ENCODE measurements around the gene RUBCNL.

The RUBCNL gene

DNA sequence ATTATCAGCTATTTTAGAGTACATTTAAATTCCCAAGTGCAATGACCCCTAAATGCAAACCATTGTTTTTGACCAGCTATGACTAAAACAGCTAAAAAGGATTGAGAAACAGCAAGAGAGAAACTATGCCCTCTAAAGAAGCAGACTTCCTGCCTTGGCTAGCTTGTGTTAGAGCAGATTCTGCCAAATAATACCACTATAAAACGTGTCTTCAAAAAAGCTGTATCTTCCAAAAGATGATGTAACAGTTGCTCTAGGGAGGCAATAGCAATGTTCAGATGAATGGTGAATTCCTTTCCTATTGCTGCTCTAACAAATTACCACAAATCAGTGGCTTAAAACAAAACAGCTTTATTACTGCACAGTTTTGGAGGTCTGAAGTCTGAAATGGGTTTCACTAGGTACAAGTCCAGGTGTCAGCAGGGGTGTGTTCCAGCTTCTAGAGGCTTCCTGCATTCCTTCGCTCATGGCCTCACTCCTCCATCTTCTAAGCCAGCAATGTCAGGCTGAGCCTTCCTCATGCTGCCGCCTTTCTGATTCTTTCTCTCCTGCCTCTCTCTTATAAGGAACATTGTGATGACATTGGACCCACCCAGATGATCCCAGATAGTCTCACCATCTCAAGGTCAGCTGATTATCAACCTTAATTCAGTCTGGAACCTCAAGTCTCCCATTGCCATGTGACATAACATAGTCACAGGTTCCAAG lies 90.8 kb downstream of the RUBCNL start:
- TF ChIP-seq, protein P1, sequence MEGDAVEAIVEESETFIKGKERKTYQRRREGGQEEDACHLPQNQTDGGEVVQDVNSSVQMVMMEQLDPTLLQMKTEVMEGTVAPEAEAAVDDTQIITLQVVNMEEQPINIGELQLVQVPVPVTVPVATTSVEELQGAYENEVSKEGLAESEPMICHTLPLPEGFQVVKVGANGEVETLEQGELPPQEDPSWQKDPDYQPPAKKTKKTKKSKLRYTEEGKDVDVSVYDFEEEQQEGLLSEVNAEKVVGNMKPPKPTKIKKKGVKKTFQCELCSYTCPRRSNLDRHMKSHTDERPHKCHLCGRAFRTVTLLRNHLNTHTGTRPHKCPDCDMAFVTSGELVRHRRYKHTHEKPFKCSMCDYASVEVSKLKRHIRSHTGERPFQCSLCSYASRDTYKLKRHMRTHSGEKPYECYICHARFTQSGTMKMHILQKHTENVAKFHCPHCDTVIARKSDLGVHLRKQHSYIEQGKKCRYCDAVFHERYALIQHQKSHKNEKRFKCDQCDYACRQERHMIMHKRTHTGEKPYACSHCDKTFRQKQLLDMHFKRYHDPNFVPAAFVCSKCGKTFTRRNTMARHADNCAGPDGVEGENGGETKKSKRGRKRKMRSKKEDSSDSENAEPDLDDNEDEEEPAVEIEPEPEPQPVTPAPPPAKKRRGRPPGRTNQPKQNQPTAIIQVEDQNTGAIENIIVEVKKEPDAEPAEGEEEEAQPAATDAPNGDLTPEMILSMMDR (IDR thresholded peaks at IDR 0.05; ENCODE audit: unreplicated experiment in 3 of 3) = no peak
- H3K27ac Mint-ChIP-seq = peak overlapping the region in 2 of 3 experiments; percentile 28 to 82
- H3K36me3 Mint-ChIP-seq (ENCODE audit: low read depth) = no peaks in the 10 kb centered on the region
- no peaks in the 10 kb centered on the region for H3K27me3 Mint-ChIP-seq (ENCODE audit: low read depth)
- peaks cover 7% of the 10 kb centered on the region for H3K4me1 Mint-ChIP-seq
- no peak overlapping the region for H3K4me3 Mint-ChIP-seq
- H3K9me3 Mint-ChIP-seq = peaks cover 3% of the 10 kb centered on the region

DNA sequence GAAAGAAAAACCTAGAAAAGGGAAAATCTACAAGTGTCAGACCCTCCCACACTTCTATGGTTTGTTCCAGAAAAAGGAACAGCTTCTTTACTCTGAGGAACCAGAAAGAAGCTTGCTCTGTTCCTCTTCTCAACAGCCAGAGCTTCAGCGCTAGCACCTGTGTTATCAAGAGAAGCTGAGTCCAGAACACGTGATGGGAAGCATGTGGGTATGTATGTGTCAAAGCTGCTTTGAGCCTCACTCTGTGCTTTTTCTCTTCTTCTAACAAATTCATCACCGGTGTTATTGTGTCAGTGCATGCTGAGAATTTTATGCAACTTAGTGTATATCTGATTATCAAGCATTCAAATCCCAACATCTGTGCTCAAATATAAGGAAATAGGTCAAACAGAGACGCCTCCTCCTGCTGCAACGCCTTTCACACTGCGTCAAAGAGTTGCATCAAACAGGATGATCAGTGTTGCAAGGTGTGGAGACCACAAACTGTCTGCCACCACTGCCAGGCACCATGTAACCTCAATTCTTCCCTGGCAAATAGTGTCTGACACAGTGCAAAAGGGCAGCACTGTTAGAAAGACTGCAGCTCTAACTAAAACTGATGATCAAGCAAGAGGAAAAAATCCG lies 91.4 kb downstream of the RUBCNL start:
- H3K4me1 Mint-ChIP-seq = peaks cover 7% of the 10 kb centered on the region
- TF ChIP-seq, protein P1 (IDR thresholded peaks at IDR 0.05; ENCODE audit: unreplicated experiment in 3 of 3) = no peak
- peaks cover 3% of the 10 kb centered on the region for H3K9me3 Mint-ChIP-seq
- H3K36me3 Mint-ChIP-seq (ENCODE audit: low read depth) = no peaks in the 10 kb centered on the region
- H3K27ac Mint-ChIP-seq = peak overlapping the region in 2 of 3 experiments; percentile 28 to 82
- no peak overlapping the region for H3K4me3 Mint-ChIP-seq
- H3K27me3 Mint-ChIP-seq (ENCODE audit: low read depth) = no peaks in the 10 kb centered on the region

DNA sequence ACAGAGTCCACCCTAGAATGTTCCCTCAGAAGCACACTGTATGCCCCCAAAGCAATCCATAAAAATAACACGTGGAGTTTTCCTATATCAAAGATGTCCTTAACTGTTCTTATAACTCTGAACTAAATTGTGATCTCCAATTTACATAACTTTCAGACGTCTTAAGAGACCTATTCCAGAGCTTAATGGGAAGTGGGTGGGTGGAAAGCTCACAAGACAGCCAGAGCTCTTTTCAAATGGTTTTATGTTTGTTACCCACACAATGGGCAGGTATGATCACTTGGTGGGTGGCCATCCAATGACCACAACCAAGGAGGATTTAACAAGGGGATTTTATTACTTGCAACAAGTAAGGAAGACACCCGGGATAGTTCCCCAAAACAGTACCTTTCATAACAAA lies 93.6 kb downstream of the RUBCNL start:
- TF ChIP-seq, protein P1 (IDR thresholded peaks at IDR 0.05; ENCODE audit: unreplicated experiment in 3 of 3) = no peak
- Mint-ChIP-seq H3K27me3 (ENCODE audit: low read depth) (no peaks in the 10 kb centered on the region), H3K27ac (peak overlapping the region in 2 of 3 experiments; percentile 18 to 43), H3K9me3 (no peaks in the 10 kb centered on the region), H3K36me3 (ENCODE audit: low read depth) (no peaks in the 10 kb centered on the region), H3K4me1 (peaks cover 7% of the 10 kb centered on the region), H3K4me3 (no peak overlapping the region)
